ENCODE results near the gene GPR78. TPM values are rescaled to one million over a fixed set of nuclear protein-coding genes. Genes with fewer than 3 reads are reported as not detected.

GPR78 gene
- total and polyA plus RNA-seq, 4 donors: 0.05 to 0.28 TPM; not detected in 2

DNA sequence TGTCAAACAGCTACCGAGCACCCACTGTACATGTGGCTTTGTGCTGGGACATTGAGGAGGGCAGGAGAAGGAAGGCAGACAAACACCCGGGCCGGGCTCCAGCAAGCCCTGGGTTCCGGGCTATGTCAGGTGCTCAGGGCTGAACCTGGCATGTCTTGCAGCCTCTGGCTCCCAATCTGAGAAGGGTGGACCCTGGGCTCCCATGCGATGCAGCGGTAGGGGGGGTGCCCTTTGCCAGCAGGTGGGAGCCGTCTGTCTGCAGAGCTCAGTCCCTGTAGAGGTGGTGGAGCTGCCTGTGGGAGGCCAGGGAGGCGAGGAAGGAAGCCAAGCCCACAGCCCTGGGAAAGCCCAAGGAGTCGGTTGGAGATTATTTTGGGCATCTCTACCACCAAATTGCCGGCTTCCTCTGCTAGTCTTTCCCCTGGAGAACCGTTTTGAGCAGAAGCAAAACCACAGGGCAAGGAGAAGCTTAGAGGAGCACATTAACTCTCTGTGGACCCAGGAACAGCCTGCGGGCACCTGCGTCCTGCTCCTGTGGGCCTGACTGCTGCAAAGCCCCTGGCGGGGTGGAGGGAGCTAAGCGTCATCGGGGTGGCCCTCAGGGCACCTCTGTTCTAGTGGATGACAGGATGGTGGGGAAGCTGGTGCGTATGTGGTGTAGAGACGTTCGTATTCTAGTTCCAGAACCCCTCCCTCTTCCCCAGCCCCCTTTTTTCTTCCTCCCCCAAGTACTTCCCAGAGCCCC is 22.7 kb downstream of the GPR78 start:
- no peak overlapping the region for H3K4me3 ChIP-seq
- H3K9ac ChIP-seq (ENCODE audit: insufficient read depth in 1 of 2, low read length in 2 of 2): no peak overlapping the region
- H3K27ac ChIP-seq (ENCODE audit: low read depth in 1 of 2, low read length in 1 of 2): no peak overlapping the region
- DNase-seq: no peak
- TF ChIP-seq CTCF (IDR thresholded peaks at IDR 0.05; ENCODE audit: control extremely low read depth, extremely low read depth): no peak
- ATAC-seq (ENCODE audit: insufficient read depth, low FRiP score): no peak
- H3K9me3 ChIP-seq (ENCODE audit: control insufficient read depth in 4 of 4, insufficient read depth in 3 of 4, low read length in 3 of 4): peaks cover 0 to 2% (median 0%) of the 10 kb centered on the region in 4 donors
- H3K4me1 ChIP-seq (ENCODE audit: control insufficient read depth in 5 of 5, insufficient read depth in 5 of 5, low read length in 5 of 5): no peaks in the 10 kb centered on the region
- H3K36me3 ChIP-seq (ENCODE audit: control insufficient read depth in 4 of 4, insufficient read depth in 4 of 4, low read length in 4 of 4): no peaks in the 10 kb centered on the region
- no peaks in the 10 kb centered on the region for H3K27me3 ChIP-seq (ENCODE audit: control insufficient read depth in 3 of 3, insufficient read depth in 3 of 3, low read length in 2 of 3)
- WGBS, 2 donors: 62 to 65% methylated on average over 19 of the region's 19 CpGs

GRCh38 chr4:8603931-8604330 is 23.7 kb downstream of the GPR78 start:
- DNase-seq: no peak
- 88 to 91% methylated on average over 22 of the region's 22 CpGs for WGBS, 2 donors
- Histone ChIP-seq H3K9ac (ENCODE audit: insufficient read depth in 1 of 2, low read length in 2 of 2) (no peak overlapping the region), H3K36me3 (ENCODE audit: control insufficient read depth in 4 of 4, insufficient read depth in 4 of 4, low read length in 4 of 4) (no peaks in the 10 kb centered on the region), H3K27me3 (ENCODE audit: control insufficient read depth in 3 of 3, insufficient read depth in 3 of 3, low read length in 2 of 3) (peaks cover 0 to 7% (median 0%) of the 10 kb centered on the region in 3 donors), H3K4me1 (ENCODE audit: control insufficient read depth in 5 of 5, insufficient read depth in 5 of 5, low read length in 5 of 5) (no peaks in the 10 kb centered on the region), H3K9me3 (ENCODE audit: control insufficient read depth in 4 of 4, insufficient read depth in 3 of 4, low read length in 3 of 4) (peaks cover 0 to 2% (median 0%) of the 10 kb centered on the region in 4 donors), H3K4me3 (no peak overlapping the region), H3K27ac (ENCODE audit: low read depth in 1 of 2, low read length in 1 of 2) (no peak overlapping the region)
- no peak for ATAC-seq (ENCODE audit: insufficient read depth, low FRiP score)
- no peak for TF ChIP-seq CTCF (IDR thresholded peaks at IDR 0.05; ENCODE audit: control extremely low read depth, extremely low read depth)

DNA sequence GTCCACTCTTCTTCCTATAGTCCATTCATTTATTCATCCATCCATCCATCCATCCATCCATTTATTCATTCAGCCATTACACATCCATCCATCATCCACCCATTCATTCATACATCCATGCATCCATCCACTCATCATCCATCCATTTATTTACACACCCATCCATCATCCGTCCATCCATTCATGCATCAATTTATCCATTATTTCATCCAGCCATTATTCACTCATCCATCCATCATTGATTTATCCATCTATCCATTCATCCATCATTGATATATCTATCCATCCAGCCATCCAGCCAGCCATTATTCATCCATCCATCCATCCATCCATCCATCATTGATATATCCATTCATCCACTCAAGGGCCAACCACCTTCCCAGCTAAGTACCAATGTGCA is 25.1 kb downstream of the GPR78 start:
- Histone ChIP-seq H3K27me3 (ENCODE audit: control insufficient read depth in 3 of 3, insufficient read depth in 3 of 3, low read length in 2 of 3) (peaks cover 0 to 12% (median 0%) of the 10 kb centered on the region in 3 donors), H3K4me3 (no peak overlapping the region), H3K9me3 (ENCODE audit: control insufficient read depth in 4 of 4, insufficient read depth in 3 of 4, low read length in 3 of 4) (peaks cover 0 to 2% (median 0%) of the 10 kb centered on the region in 4 donors), H3K9ac (ENCODE audit: insufficient read depth in 1 of 2, low read length in 2 of 2) (no peak overlapping the region), H3K36me3 (ENCODE audit: control insufficient read depth in 4 of 4, insufficient read depth in 4 of 4, low read length in 4 of 4) (no peaks in the 10 kb centered on the region), H3K4me1 (ENCODE audit: control insufficient read depth in 5 of 5, insufficient read depth in 5 of 5, low read length in 5 of 5) (no peaks in the 10 kb centered on the region), H3K27ac (ENCODE audit: low read depth in 1 of 2, low read length in 1 of 2) (no peak overlapping the region)
- DNase-seq (no peak), ATAC-seq (ENCODE audit: insufficient read depth, low FRiP score) (no peak)
- no peak for TF ChIP-seq CTCF (IDR thresholded peaks at IDR 0.05; ENCODE audit: control extremely low read depth, extremely low read depth)
- 94 to 100% methylated on average over 1 of the region's 1 CpG for WGBS, 2 donors
